ENCODE data around the gene SDHA.
"Not testable (repeated sequence)": the region's sequence is repeated elsewhere in the genome, so short reads cannot be mapped to it uniquely, and the experiment has no call there.

The SDHA gene

DNA sequence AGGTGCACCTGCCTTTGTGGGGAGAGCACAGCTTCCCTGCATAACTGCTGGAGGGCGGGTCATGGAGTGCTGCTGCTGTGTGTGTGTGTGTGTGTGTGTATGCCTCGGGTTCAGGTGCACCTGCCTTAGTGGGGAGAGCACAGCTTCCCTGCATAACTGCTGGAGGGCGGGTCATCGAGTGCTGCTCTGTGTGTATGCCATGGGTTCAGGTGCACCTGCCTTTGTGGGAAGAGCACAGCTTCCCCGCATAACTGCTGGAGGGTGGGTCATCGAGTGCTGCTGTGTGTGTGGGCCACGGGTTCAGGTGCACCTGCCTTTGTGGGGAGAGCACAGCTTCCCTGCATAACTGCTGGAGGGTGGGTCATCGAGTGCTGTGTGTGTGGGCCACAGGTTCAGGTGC is 84.3 kb downstream of the SDHA start:
- H3K27ac ChIP-seq, H3K4me2 ChIP-seq: not testable (repeated sequence)

DNA sequence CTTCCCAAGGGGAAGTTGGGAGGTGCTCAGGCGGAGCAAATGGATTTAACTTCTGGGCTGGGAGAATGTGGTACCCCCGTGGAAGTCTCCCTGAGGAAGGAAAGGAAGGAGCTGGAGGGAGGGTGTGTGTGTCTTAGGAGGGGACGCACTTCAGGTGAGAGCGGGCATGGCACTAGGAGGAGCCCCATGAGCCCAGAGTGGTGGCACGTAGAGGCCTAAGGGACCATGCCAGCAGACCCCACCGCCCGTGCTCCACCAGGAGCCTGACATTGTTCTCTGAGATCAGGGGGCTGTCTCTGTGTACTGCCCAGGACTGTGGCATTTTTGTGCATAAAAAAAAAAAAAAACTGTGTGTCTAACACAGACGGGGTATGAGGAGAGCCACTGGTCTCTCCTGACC is 84.8 kb downstream of the SDHA start:
- H3K4me1 ChIP-seq: peaks cover 2 to 36% (median 12%) of the 10 kb centered on the region in 10 experiments; a peak in 19 of 20 replicates
- peaks cover 84 to 91% (median 87%) of the 10 kb centered on the region in 11 experiments for H4K20me1 ChIP-seq
- H3K27me3 ChIP-seq: no peaks in the 10 kb centered on the region
- no peak overlapping the region for H3K4me3 ChIP-seq
- no peak for TF ChIP-seq Cebpa-rat (IDR thresholded peaks at IDR 0.05)
- H3K27ac ChIP-seq: no peak overlapping the region
- H3K36me3 ChIP-seq: peaks cover 30 to 45% (median 31%) of the 10 kb centered on the region in 11 experiments
- no peaks in the 10 kb centered on the region for H3K9me3 ChIP-seq (replicated peaks in 1 of 11)
- no peak overlapping the region for H3K4me2 ChIP-seq
- no peak overlapping the region for H3K9ac ChIP-seq

More for the DNA sequence above, 84.3 kb downstream of the SDHA start:
- H3K27me3 ChIP-seq; H3K9ac ChIP-seq; H3K9me3 ChIP-seq (replicated peaks in 1 of 11); H3K4me3 ChIP-seq: not testable (repeated sequence)
- H3K36me3 ChIP-seq: peaks cover 25 to 39% (median 26%) of the 10 kb centered on the region in 11 experiments
- peaks cover under 1 to 33% (median 9%) of the 10 kb centered on the region in 10 experiments; a peak in 18 of 20 replicates for H3K4me1 ChIP-seq
- H4K20me1 ChIP-seq: peaks cover 84 to 91% (median 87%) of the 10 kb centered on the region in 11 experiments

DNA sequence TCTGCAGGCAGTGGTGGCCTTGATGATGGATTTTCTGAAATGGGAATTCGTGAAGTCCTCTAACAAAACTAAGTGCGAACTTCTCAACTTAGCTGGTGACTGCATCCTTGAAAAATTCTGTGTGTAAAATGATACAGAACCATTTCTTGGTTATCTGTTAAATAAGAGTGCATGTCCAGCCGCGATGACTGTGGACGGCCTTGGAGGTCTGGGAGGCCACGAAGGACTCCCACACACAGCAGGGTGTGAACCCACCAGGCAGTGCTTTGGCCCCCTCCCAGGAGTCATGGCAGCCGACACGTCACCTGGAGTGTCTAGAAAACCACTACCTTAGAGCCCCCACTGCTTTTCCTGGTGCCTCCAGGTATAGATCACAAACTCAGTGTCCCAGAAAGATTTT is 85.6 kb downstream of the SDHA start:
- peaks cover 87 to 94% (median 90%) of the 10 kb centered on the region in 11 experiments for H4K20me1 ChIP-seq
- H3K9me3 ChIP-seq (replicated peaks in 1 of 11); H3K4me2 ChIP-seq; H3K4me3 ChIP-seq; H3K27ac ChIP-seq; H3K27me3 ChIP-seq; H3K9ac ChIP-seq: not testable (repeated sequence)
- H3K4me1 ChIP-seq: peaks cover 10 to 44% (median 19%) of the 10 kb centered on the region in 10 experiments
- H3K36me3 ChIP-seq: peaks cover 32 to 53% (median 36%) of the 10 kb centered on the region in 11 experiments

DNA sequence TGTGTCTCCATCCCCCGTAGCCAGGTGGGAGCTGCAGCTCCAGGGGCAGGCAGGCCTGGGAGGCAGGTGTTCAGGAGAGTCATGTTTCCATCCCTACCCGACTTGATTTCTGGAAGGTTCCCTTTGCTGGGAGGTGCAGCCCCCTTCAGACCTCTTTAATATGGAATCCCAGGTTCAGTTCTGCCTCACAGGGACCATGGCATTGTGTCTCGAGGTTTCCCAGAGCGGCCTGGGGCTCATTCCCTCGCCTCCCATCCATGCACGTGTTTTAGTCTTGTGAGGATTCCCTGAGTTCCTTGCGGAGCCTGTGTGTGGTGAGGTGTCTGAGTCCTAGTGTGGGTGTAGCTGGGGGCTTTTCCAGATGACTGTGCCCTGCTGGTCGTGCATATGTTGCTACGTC is 86.9 kb downstream of the SDHA start:
- Histone ChIP-seq H3K9ac (no peak overlapping the region), H3K27ac (no peak overlapping the region), H3K4me1 (peaks cover 20 to 50% (median 31%) of the 10 kb centered on the region in 10 experiments), H3K9me3 (replicated peaks in 1 of 11) (no peaks in the 10 kb centered on the region), H4K20me1 (peaks cover 91 to 97% (median 93%) of the 10 kb centered on the region in 11 experiments), H3K4me3 (no peak overlapping the region), H3K4me2 (no peak overlapping the region), H3K27me3 (no peaks in the 10 kb centered on the region), H3K36me3 (peaks cover 32 to 64% (median 40%) of the 10 kb centered on the region in 11 experiments)
- TF ChIP-seq Cebpa-rat (IDR thresholded peaks at IDR 0.05): no peak

GRCh38 chr5:305459-305858 is 87.3 kb downstream of the SDHA start:
- no peak overlapping the region for H3K4me3 ChIP-seq
- no peaks in the 10 kb centered on the region for H3K9me3 ChIP-seq (replicated peaks in 1 of 11)
- no peak overlapping the region for H3K9ac ChIP-seq
- H3K4me2 ChIP-seq: no peak overlapping the region
- peaks cover 32 to 68% (median 41%) of the 10 kb centered on the region in 11 experiments for H3K36me3 ChIP-seq
- H4K20me1 ChIP-seq: peaks cover 91 to 97% (median 93%) of the 10 kb centered on the region in 11 experiments
- no peak overlapping the region for H3K27ac ChIP-seq
- H3K27me3 ChIP-seq: no peaks in the 10 kb centered on the region
- no peak for TF ChIP-seq Cebpa-rat (IDR thresholded peaks at IDR 0.05)
- peaks cover 24 to 54% (median 35%) of the 10 kb centered on the region in 10 experiments for H3K4me1 ChIP-seq

DNA sequence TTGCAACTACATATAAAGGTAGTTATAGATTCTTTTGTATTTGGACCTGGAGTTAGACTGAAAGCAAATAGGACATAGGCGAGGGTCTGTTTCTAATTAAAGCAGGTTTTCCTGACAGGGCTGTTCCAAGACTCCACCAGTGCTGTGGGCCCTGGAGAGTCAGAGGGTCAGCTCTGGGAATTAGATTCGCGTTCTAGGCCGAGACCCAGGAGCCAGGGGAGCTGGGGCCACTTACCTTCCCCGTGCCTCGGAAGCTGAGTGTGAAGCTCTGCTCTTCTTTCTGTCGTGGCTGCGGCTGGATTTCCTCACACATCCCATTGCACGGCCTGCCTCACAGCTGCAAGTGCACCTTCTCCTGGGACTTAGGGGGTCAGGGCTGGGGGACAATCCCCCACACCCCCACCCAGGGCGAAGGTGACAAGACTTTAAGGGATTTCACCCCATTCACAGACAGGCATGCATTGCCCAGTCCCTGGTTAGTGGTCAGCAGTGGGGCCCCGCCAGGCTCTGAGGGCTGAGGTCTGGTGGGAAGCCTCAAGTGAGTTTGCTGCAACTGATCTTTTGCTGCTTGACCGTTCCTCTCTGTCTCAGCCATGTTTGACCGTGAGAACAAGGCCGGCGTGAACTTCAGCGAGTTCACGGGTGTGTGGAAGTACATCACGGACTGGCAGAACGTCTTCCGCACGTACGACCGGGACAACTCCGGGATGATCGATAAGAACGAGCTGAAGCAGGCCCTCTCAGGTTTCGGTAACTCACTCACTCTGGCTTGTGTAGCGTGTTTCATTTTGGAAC is 88.1 kb downstream of the SDHA start:
- H4K20me1 ChIP-seq: peaks cover 91 to 97% (median 93%) of the 10 kb centered on the region in 11 experiments
- H3K36me3 ChIP-seq: peaks cover 32 to 67% (median 41%) of the 10 kb centered on the region in 11 experiments
- TF ChIP-seq Cebpa-rat (IDR thresholded peaks at IDR 0.05): no peak
- H3K9me3 ChIP-seq (replicated peaks in 1 of 11): no peaks in the 10 kb centered on the region
- H3K9ac ChIP-seq: no peak overlapping the region
- H3K4me3 ChIP-seq: no peak overlapping the region
- no peak overlapping the region for H3K27ac ChIP-seq
- no peaks in the 10 kb centered on the region for H3K27me3 ChIP-seq
- H3K4me2 ChIP-seq: no peak overlapping the region
- peaks cover 32 to 55% (median 42%) of the 10 kb centered on the region in 10 experiments for H3K4me1 ChIP-seq
